ENCODE measurements around the gene SCAI.

DNA sequence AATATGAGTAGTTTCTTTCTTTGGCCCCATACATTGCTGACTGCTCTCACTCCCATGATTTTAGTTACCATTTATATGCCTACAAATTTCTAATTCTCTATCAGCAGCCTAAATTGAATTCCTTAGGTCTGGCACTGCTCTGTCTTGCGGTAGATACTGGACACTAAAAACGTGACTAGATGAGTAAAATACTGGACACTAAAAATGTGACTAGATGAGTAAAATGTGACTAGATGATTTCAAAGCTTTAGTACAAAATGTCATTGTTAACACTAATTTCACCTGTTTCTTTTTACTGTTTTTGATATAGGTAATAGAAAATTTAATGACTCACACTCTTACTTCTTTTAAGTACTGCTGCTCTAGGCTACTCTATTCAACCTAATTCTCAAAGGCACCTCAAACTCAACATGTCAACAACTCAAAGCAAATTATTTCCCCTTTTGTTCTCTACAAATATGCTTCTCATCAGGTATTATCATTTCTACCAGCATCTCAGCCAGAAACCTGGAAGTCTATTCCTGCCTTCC, 171.0 kb downstream of the SCAI start:
- TF ChIP-seq, protein P1, sequence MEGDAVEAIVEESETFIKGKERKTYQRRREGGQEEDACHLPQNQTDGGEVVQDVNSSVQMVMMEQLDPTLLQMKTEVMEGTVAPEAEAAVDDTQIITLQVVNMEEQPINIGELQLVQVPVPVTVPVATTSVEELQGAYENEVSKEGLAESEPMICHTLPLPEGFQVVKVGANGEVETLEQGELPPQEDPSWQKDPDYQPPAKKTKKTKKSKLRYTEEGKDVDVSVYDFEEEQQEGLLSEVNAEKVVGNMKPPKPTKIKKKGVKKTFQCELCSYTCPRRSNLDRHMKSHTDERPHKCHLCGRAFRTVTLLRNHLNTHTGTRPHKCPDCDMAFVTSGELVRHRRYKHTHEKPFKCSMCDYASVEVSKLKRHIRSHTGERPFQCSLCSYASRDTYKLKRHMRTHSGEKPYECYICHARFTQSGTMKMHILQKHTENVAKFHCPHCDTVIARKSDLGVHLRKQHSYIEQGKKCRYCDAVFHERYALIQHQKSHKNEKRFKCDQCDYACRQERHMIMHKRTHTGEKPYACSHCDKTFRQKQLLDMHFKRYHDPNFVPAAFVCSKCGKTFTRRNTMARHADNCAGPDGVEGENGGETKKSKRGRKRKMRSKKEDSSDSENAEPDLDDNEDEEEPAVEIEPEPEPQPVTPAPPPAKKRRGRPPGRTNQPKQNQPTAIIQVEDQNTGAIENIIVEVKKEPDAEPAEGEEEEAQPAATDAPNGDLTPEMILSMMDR (tag by site-specific recombination; IDR thresholded peaks at IDR 0.05) = no peak
- TF ChIP-seq ZNF830 (tag by site-specific recombination; IDR thresholded peaks at IDR 0.05; ENCODE audit: low read depth) = no peak
- no peak for TF ChIP-seq ZNF174 (tag by site-specific recombination; IDR thresholded peaks at IDR 0.05)
- no peak for TF ChIP-seq ZBTB7A (tag by site-specific recombination; IDR thresholded peaks at IDR 0.05; ENCODE audit: low read depth)
- no peak for TF ChIP-seq KLF9 (tag by site-specific recombination; IDR thresholded peaks at IDR 0.05; ENCODE audit: low read depth)
- TF ChIP-seq, protein P2, sequence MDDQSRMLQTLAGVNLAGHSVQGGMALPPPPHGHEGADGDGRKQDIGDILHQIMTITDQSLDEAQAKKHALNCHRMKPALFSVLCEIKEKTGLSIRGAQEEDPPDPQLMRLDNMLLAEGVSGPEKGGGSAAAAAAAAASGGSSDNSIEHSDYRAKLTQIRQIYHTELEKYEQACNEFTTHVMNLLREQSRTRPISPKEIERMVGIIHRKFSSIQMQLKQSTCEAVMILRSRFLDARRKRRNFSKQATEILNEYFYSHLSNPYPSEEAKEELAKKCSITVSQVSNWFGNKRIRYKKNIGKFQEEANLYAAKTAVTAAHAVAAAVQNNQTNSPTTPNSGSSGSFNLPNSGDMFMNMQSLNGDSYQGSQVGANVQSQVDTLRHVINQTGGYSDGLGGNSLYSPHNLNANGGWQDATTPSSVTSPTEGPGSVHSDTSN (CRISPR knock-in tag; IDR thresholded peaks at IDR 0.05) = no peak
- no peak for TF ChIP-seq ZBTB48 (tag by site-specific recombination; IDR thresholded peaks at IDR 0.05)
